Breast epithelium (tissue), 3 donors: ENCODE results near the gene EDC3.

ENCODE experiments used
- CTCF ChIP-seq, 3 donors: fragments of 450-650 bp; IDR thresholded peaks; one replicate each; pipeline ENCODE4 v1.5.1; 2016 to 2017; ENCODE audit warnings: antibody characterized with exemption in 3 of 3, mild to moderate bottlenecking in 3 of 3, moderate library complexity in 3 of 3
- POLR2A ChIP-seq: fragments of 450-650 bp; IDR thresholded peaks from one replicate; pipeline ENCODE4 v1.6.1; 2016; ENCODE audit warnings: antibody characterized with exemption, mild to moderate bottlenecking, moderate library complexity
- POLR2AphosphoS5 ChIP-seq, 3 donors: sonication (generic); formaldehyde crosslinking; IDR thresholded peaks; one replicate each; pipeline ENCODE4 v1.6.1; 2017; ENCODE audit warnings: antibody characterized with exemption in 3 of 3

DNA sequence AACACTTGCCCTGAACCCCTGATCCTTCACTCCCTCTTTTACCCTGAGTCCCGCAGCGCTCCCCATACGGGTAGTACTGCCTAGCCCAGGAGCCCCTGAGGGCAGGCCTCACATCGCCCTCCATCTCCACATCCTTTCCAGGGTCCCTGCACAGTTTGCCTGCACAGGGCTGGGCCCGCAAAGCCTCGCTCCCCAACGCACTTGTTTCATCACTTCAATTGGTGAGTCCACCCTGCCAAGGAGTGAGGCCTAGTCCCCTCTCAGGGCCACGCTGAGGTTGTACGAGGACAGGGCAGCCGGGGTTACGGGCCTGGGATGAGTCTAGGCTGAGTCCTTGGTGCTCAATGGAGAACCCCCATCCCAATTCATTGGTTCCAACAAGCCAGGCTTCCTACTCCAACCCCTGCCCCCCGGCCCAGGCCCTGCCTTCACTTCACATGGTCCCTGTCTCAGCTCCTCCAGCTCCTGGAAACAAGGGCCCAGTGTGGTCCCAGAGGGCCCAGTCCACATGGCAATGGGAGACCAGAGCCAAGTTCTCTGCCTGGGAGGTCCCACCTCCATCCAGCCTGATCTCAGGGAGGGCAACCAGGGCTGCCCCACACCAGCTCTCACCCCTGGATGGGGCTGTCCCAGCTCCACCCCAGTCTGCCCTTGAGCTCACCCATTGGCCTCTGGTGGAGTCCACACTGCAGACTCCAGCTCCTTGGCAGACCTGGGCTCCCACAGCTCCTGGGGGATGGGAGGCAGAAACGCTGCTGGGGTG, 92.6 kb downstream of the EDC3 start:
- no peak for TF ChIP-seq CTCF (IDR thresholded peaks at IDR 0.05)
- no peak for TF ChIP-seq POLR2AphosphoS5 (IDR thresholded peaks at IDR 0.05)
- TF ChIP-seq POLR2A, result no peak
